HCT116 (cell line): Measurements from ENCODE around the gene CLASP1.

Experiments used
- CEBPB ChIP-seq: IDR thresholded peaks from 2 replicates; pipeline ENCODE4 v1.6.1; 2012; ENCODE audit warnings: low read depth
- CTCF ChIP-seq, 3 experiments: fragments of 200-600 bp in 1 of 3; sonication (generic) in 1 of 3; IDR thresholded peaks in 2 of 3; conservative IDR thresholded peaks in 1 of 3; 2 replicates each; pipeline ENCODE4 v1.5.1; 2012 to 2017; ENCODE audit warnings: low read depth in 2 of 3, low read length in 2 of 3, antibody characterized with exemption in 1 of 3, borderline replicate concordance in 1 of 3, control low read depth in 1 of 3, mild to moderate bottlenecking in 1 of 3, mixed read lengths in 1 of 3, mixed run types in 1 of 3, moderate library complexity in 1 of 3; ENCODE audit not compliant: insufficient read depth in 1 of 3
- EZH2 ChIP-seq: fragments of 200-600 bp; sonication (generic); IDR thresholded peaks from 2 replicates; pipeline ENCODE4 v1.6.1; 2017; ENCODE audit warnings: antibody characterized with exemption, mixed run types
- JUND ChIP-seq: IDR thresholded peaks from 2 replicates; pipeline ENCODE4 v1.6.1; 2012
- MAX ChIP-seq: IDR thresholded peaks from 2 replicates; pipeline ENCODE4 v1.6.1; 2012
- POLR2AphosphoS5 ChIP-seq: IDR thresholded peaks from 2 replicates; pipeline ENCODE4 v1.6.1; 2011; ENCODE audit warnings: mild to moderate bottlenecking, low read depth, low read length, moderate library complexity
- ZFX ChIP-seq: fragments of 450-650 bp; IDR thresholded peaks from 2 replicates; pipeline ENCODE4 v1.6.1; 2017

GRCh38 chr2:121682396-121683298 is 33.4 kb upstream of the CLASP1 start:
- no peak for TF ChIP-seq JUND
- no peak for TF ChIP-seq ZFX
- TF ChIP-seq MAX = no peak
- TF ChIP-seq CTCF (IDR thresholded peaks at IDR 0.05 in 2 of 3, conservative IDR thresholded peaks at IDR 0.05 in 1 of 3; ENCODE audit: borderline replicate concordance in 1 of 3, insufficient read depth in 1 of 3, low read depth in 2 of 3, low read length in 2 of 3) = no peak
- TF ChIP-seq CEBPB = no peak
- TF ChIP-seq POLR2AphosphoS5 = no peak
- TF ChIP-seq EZH2 = no peak
